DOHH2 (cell line): Measurements from ENCODE around the gene SCN1A.

Experiments used
- H3F3A ChIP-seq: fragments of 200-600 bp; sonication (generic), shearing (Covaris generic); 2 replicates; pipeline ENCODE4 v1.6.0; 2016; ENCODE audit warnings: antibody characterized with exemption, mild to moderate bottlenecking; ENCODE audit not compliant: control insufficient read depth, insufficient read depth
- H3K27ac ChIP-seq: fragments of 200-600 bp; sonication (generic); 2 replicates; pipeline ENCODE4 v1.5.1; 2014; ENCODE audit warnings: low read depth, mild to moderate bottlenecking, low read length, moderate library complexity
- H3K27me3 ChIP-seq: fragments of 200-600 bp; sonication (generic); 2 replicates; pipeline ENCODE4 v1.6.1; 2014; ENCODE audit warnings: mild to moderate bottlenecking, low read length, mixed read lengths; ENCODE audit not compliant: control insufficient read depth
- H3K36me3 ChIP-seq: fragments of 200-600 bp; sonication (generic); 2 replicates; pipeline ENCODE4 v1.6.1; 2014; ENCODE audit warnings: mild to moderate bottlenecking, low read length, moderate library complexity, mixed read lengths; ENCODE audit not compliant: control insufficient read depth
- H3K4me1 ChIP-seq: fragments of 200-600 bp; sonication (generic); 2 replicates; pipeline ENCODE4 v1.6.1; 2014; ENCODE audit warnings: mild to moderate bottlenecking, low read length, mixed read lengths; ENCODE audit not compliant: control insufficient read depth
- H3K4me2 ChIP-seq: fragments of 200-600 bp; sonication (generic); 2 replicates; pipeline ENCODE4 v1.6.0; 2014; ENCODE audit warnings: mild to moderate bottlenecking, low read length, moderate library complexity
- H3K4me3 ChIP-seq: fragments of 200-600 bp; sonication (generic); 2 replicates; pipeline ENCODE4 v1.5.1; 2014; ENCODE audit warnings: mild to moderate bottlenecking, low read length, mixed read lengths
- H3K79me2 ChIP-seq: fragments of 200-600 bp; sonication (generic); 2 replicates; pipeline ENCODE4 v1.6.1; 2014; ENCODE audit warnings: mild to moderate bottlenecking, low read length, mixed read lengths; ENCODE audit not compliant: control insufficient read depth
- H3K9me2 ChIP-seq: fragments of 200-600 bp; sonication (generic); replicated peaks from 2 replicates; pipeline ENCODE4 v1.6.1; 2014; ENCODE audit warnings: mild to moderate bottlenecking, low read length, mixed read lengths; ENCODE audit not compliant: control insufficient read depth
- H3K9me3 ChIP-seq: fragments of 200-600 bp; sonication (generic); 2 replicates; pipeline ENCODE4 v1.6.1; 2014; ENCODE audit warnings: antibody characterized with exemption, low read length, mixed read lengths; ENCODE audit not compliant: control insufficient read depth, insufficient read depth
- H4K20me1 ChIP-seq: fragments of 200-600 bp; sonication (generic); 2 replicates; pipeline ENCODE4 v1.6.0; 2014; ENCODE audit warnings: low read depth, mild to moderate bottlenecking, antibody characterized with exemption, low read length, moderate library complexity; ENCODE audit not compliant: control insufficient read depth, insufficient read depth
- EZH2phosphoT487 ChIP-seq: fragments of 200-600 bp; sonication (generic); IDR thresholded peaks from 2 replicates; pipeline ENCODE4 v1.6.1; 2017; ENCODE audit warnings: borderline replicate concordance, mild to moderate bottlenecking, antibody characterized with exemption, low read length, moderate library complexity, mixed read lengths
- TF ChIP-seq, protein P1 (sequence below): fragments of 200-600 bp; sonication (generic); IDR thresholded peaks from one replicate; pipeline ENCODE4 v1.5.1; 2014; ENCODE audit warnings: antibody characterized with exemption, mild to moderate bottlenecking, low read depth, low read length; ENCODE audit not compliant: poor library complexity, severe bottlenecking

The SCN1A gene

DNA sequence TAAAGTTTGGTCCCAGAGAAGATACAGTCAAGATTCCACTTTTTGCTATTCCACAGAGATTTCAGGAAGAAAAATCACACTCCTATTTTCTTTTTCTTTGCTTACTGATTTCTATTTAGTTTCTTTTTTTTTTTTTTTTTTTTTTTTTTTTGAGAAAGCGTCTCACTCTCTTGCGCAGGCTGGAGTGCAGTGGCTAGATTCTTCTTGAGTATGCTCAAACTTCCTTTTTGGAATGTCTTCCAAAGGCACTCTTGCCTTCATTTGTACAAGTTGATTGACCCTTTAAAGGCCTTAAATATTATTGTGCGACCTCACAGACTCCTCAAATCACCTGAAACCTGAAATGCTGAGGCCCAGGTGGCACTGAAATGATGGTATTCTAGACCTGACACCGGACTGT is 9.6 kb downstream of the SCN1A start:
- Histone ChIP-seq H3F3A (no peaks in the 10 kb centered on the region), H3K27me3 (peaks cover 10% of the 10 kb centered on the region)

DNA sequence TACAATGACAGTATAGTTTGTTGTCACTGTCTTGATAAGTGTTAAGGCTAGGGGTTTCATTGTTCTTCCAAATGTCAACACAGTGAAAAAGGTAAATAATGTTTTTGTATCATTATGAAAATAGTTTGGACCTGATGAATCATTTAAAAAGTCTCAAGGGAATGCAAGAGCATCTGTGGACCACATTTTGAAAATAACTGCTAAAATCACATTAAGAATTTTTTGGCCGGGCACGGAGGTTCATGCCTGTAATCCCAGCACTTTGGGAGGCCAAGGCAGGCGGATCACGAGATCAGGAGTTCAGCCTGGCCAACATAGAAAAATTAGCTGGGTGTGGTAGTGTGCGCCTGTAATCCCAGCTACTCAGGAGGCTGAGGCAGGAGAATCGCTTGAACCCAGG is 10.3 kb downstream of the SCN1A start:
- H3K9me2 ChIP-seq: no peaks in the 10 kb centered on the region
- TF ChIP-seq, protein P1, sequence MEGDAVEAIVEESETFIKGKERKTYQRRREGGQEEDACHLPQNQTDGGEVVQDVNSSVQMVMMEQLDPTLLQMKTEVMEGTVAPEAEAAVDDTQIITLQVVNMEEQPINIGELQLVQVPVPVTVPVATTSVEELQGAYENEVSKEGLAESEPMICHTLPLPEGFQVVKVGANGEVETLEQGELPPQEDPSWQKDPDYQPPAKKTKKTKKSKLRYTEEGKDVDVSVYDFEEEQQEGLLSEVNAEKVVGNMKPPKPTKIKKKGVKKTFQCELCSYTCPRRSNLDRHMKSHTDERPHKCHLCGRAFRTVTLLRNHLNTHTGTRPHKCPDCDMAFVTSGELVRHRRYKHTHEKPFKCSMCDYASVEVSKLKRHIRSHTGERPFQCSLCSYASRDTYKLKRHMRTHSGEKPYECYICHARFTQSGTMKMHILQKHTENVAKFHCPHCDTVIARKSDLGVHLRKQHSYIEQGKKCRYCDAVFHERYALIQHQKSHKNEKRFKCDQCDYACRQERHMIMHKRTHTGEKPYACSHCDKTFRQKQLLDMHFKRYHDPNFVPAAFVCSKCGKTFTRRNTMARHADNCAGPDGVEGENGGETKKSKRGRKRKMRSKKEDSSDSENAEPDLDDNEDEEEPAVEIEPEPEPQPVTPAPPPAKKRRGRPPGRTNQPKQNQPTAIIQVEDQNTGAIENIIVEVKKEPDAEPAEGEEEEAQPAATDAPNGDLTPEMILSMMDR: no peak
- no peak for TF ChIP-seq EZH2phosphoT487
- no peak overlapping the region for H3K27ac ChIP-seq
- no peaks in the 10 kb centered on the region for H3K9me3 ChIP-seq
- H3F3A ChIP-seq: no peaks in the 10 kb centered on the region
- H3K27me3 ChIP-seq: peaks cover 10% of the 10 kb centered on the region
- no peaks in the 10 kb centered on the region for H3K79me2 ChIP-seq
- H3K4me3 ChIP-seq: no peak overlapping the region
- H3K36me3 ChIP-seq: no peaks in the 10 kb centered on the region
- no peaks in the 10 kb centered on the region for H4K20me1 ChIP-seq
- H3K4me2 ChIP-seq: no peak overlapping the region
- H3K4me1 ChIP-seq: no peaks in the 10 kb centered on the region

More for the DNA sequence above, 9.6 kb downstream of the SCN1A start:
- H3K9me2 ChIP-seq: no peaks in the 10 kb centered on the region
- H4K20me1 ChIP-seq: no peaks in the 10 kb centered on the region
- no peaks in the 10 kb centered on the region for H3K36me3 ChIP-seq
- no peak overlapping the region for H3K27ac ChIP-seq
- H3K4me1 ChIP-seq: no peaks in the 10 kb centered on the region
- H3K4me3 ChIP-seq: no peak overlapping the region
- no peaks in the 10 kb centered on the region for H3K79me2 ChIP-seq
- H3K4me2 ChIP-seq: no peak overlapping the region
- no peaks in the 10 kb centered on the region for H3K9me3 ChIP-seq
- no peak for TF ChIP-seq EZH2phosphoT487
- TF ChIP-seq, protein P1: no peak

DNA sequence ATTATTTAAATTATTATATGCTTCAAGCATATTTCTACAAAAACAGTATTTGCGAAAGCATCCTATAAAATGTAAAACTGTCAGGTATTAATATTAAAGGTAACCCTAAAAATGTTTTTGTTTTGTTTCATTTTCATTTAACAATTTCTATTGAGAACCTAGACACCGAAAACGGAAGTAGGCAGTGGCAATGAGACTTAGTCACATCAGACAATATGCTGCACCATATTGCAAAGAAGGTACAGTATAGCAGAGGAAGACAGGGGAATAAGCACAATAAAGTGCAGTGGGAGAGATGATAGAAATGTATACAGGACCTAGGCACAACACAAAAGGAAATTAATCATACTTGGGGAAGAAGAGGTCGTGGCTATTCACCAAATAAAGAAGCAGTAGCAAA is 12.2 kb downstream of the SCN1A start:
- H3K9me3 ChIP-seq: no peaks in the 10 kb centered on the region
- H3F3A ChIP-seq: no peaks in the 10 kb centered on the region
- no peak overlapping the region for H3K4me2 ChIP-seq
- no peaks in the 10 kb centered on the region for H3K79me2 ChIP-seq
- no peaks in the 10 kb centered on the region for H3K27me3 ChIP-seq
- no peak for TF ChIP-seq EZH2phosphoT487
- TF ChIP-seq, protein P1: no peak
- H3K4me1 ChIP-seq: no peaks in the 10 kb centered on the region
- no peaks in the 10 kb centered on the region for H4K20me1 ChIP-seq
- no peaks in the 10 kb centered on the region for H3K9me2 ChIP-seq
- H3K36me3 ChIP-seq: no peaks in the 10 kb centered on the region
- H3K27ac ChIP-seq: no peak overlapping the region
- H3K4me3 ChIP-seq: no peak overlapping the region

DNA sequence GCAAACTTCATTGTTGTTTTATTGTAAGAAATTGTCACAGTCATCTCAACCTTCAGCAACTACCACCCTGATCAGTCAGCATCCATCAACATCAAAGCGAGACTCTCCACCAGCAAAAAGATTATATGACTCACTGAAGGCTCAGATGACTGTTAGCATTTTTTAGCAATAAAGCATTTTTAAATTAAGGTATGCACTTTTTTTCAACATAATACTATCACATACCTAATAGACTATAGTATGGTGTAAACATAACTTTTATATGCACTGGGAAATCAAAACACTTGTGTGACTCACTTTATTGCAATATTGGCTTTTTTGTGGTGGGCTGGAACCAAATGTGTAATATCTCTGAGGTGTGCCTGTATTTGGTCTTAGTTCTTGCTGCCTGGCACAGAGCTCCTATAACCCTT is 15.6 kb downstream of the SCN1A start:
- no peaks in the 10 kb centered on the region for H3K9me2 ChIP-seq
- H3K27me3 ChIP-seq: no peaks in the 10 kb centered on the region
- H3K9me3 ChIP-seq: no peaks in the 10 kb centered on the region
- no peak overlapping the region for H3K4me2 ChIP-seq
- no peak for TF ChIP-seq EZH2phosphoT487
- TF ChIP-seq, protein P1: no peak
- no peak overlapping the region for H3K27ac ChIP-seq
- H3K36me3 ChIP-seq: no peaks in the 10 kb centered on the region
- H3F3A ChIP-seq: no peaks in the 10 kb centered on the region
- H3K4me1 ChIP-seq: no peaks in the 10 kb centered on the region
- H4K20me1 ChIP-seq: no peaks in the 10 kb centered on the region
- H3K4me3 ChIP-seq: no peak overlapping the region
- no peaks in the 10 kb centered on the region for H3K79me2 ChIP-seq
